ENCODE measurements around the gene AP1G2. TPM values are rescaled to one million over a fixed set of nuclear protein-coding genes. Genes with fewer than 3 reads are reported as not detected.

The AP1G2 gene
- total and polyA plus RNA-seq, 2 of the 4 experiments (the other 2 are of a cell fraction), result 2.9 to 19.2 TPM

DNA sequence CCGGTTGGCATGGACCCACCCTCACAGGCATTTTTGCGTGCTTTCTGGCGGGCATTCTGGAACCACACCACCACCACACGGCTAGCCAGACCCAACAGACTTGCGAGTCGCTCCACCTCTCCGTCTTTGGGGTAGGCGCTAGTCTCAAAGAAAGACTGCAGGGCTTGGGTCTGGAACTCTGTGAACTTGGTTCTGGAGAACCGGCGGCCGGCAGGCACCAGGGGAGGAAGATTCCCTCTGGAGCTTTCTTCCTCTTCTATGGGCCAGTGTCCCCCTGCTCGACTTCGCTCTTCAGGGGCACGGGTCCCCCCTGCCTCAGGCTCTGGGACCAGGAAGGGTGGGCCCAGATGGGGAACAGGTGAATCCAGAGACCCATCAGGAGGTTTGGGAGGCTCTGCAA, 42.6 kb downstream of the AP1G2 start:
- TF ChIP-seq CHD1 (IDR thresholded peaks at IDR 0.05; ENCODE audit: low read depth, low read length) (no peak), USF2 (IDR thresholded peaks at IDR 0.05; ENCODE audit: low read depth, low read length) (no peak), CEBPB (IDR thresholded peaks at IDR 0.05; ENCODE audit: low read depth, low read length) (no peak), RAD21 (IDR thresholded peaks at IDR 0.05; ENCODE audit: low read length) (no peak), MXI1 (IDR thresholded peaks at IDR 0.05; ENCODE audit: borderline replicate concordance, low read depth, low read length) (no peak), SMC3 (IDR thresholded peaks at IDR 0.05; ENCODE audit: low read depth, low read length) (no peak), FOS (IDR thresholded peaks at IDR 0.05; ENCODE audit: low read depth, low read length) (no peak), RFX5 (IDR thresholded peaks at IDR 0.05; ENCODE audit: low read depth, low read length) (no peak)
- TF ChIP-seq, protein P1, sequence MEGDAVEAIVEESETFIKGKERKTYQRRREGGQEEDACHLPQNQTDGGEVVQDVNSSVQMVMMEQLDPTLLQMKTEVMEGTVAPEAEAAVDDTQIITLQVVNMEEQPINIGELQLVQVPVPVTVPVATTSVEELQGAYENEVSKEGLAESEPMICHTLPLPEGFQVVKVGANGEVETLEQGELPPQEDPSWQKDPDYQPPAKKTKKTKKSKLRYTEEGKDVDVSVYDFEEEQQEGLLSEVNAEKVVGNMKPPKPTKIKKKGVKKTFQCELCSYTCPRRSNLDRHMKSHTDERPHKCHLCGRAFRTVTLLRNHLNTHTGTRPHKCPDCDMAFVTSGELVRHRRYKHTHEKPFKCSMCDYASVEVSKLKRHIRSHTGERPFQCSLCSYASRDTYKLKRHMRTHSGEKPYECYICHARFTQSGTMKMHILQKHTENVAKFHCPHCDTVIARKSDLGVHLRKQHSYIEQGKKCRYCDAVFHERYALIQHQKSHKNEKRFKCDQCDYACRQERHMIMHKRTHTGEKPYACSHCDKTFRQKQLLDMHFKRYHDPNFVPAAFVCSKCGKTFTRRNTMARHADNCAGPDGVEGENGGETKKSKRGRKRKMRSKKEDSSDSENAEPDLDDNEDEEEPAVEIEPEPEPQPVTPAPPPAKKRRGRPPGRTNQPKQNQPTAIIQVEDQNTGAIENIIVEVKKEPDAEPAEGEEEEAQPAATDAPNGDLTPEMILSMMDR (conservative IDR thresholded peaks at IDR 0.05; ENCODE audit: low read depth, low read length), result no peak
- no peak overlapping the region for H3K56ac ChIP-seq (ENCODE audit: extremely low read depth, insufficient read depth, low read length)
- H3K27ac ChIP-seq (ENCODE audit: insufficient read depth, low read length), result no peak overlapping the region
- H4K8ac ChIP-seq (ENCODE audit: low read depth in 2 of 2, low read length in 2 of 2), result no peak overlapping the region
- no peak overlapping the region for H2BK120ac ChIP-seq (ENCODE audit: low read depth, low read length)
- dilution Hi-C loops (cut with HindIII; ENCODE audit: low sequenced_read_pairs, unreplicated experiment) (no loop called here), intact Hi-C loops (cut with micrococcal nuclease) (no loop called here), in situ Hi-C loops (cut with MboI; ENCODE audit: low sequenced_read_pairs) (no loop called here)
- no peak overlapping the region for H2BK15ac ChIP-seq (ENCODE audit: low read depth, low read length)
- WGBS, 2 experiments (ENCODE audit: extremely low coverage in 2 of 2, insufficient read length in 1 of 2), result no CpG with 5 or more reads among the region's 14 CpGs
- no peaks in the 10 kb centered on the region for H3K27me3 ChIP-seq (ENCODE audit: control insufficient read depth, insufficient read depth, low read length)
- no peak overlapping the region for H3K9ac ChIP-seq (ENCODE audit: low read depth, low read length)
- H3K4me1 ChIP-seq (ENCODE audit: control insufficient read depth, insufficient read depth, low read length), result no peaks in the 10 kb centered on the region
- H2BK5ac ChIP-seq (ENCODE audit: low read depth, low read length, poor library complexity, severe bottlenecking), result no peak overlapping the region
- no peak overlapping the region for H2BK20ac ChIP-seq (ENCODE audit: low read depth, low read length)
- no TSS peak for BruUV-seq (replicated peaks)
- H2AK9ac ChIP-seq (replicated peaks; ENCODE audit: low read depth, low read length, poor library complexity), result no peak overlapping the region
- no peaks in the 10 kb centered on the region for H3K9me3 ChIP-seq (ENCODE audit: control insufficient read depth, insufficient read depth, low read length)
- H3K36me3 ChIP-seq (ENCODE audit: control insufficient read depth, insufficient read depth, low read length), result no peaks in the 10 kb centered on the region
- H4K20me1 ChIP-seq (ENCODE audit: insufficient read depth, low read length), result no peaks in the 10 kb centered on the region
- H3K4ac ChIP-seq (ENCODE audit: low read depth, low read length), result no peak overlapping the region
- no peak overlapping the region for H3K4me2 ChIP-seq (ENCODE audit: low read depth, low read length)
- no peak overlapping the region for H2AK5ac ChIP-seq (ENCODE audit: low read depth, low read length)
- no peak overlapping the region for H4K91ac ChIP-seq (ENCODE audit: insufficient read depth, low read depth, low read length)
- no peaks in the 10 kb centered on the region for H3K79me1 ChIP-seq (ENCODE audit: low read depth in 1 of 2, low read length in 2 of 2)
- POLR2A ChIA-PET (ENCODE audit: unreplicated experiment), result no interaction called here
- CTCF ChIA-PET, result no interaction called here
- ATAC-seq (ENCODE audit: low read depth) (no peak), DNase-seq (no peak)
- no peak overlapping the region for H2AFZ ChIP-seq (replicated peaks; ENCODE audit: low read length, poor library complexity)
- H3K18ac ChIP-seq (ENCODE audit: low read depth, low read length), result no peak overlapping the region
- no peak overlapping the region for H3K23ac ChIP-seq (ENCODE audit: low read depth, low read length)
- no peak overlapping the region for H4K5ac ChIP-seq (ENCODE audit: low read depth, low read length)
- H3K4me3 ChIP-seq (ENCODE audit: insufficient read depth, low read depth, low read length), result no peak overlapping the region
- H3K14ac ChIP-seq (replicated peaks; ENCODE audit: low read depth, low read length), result no peak overlapping the region
- no peaks in the 10 kb centered on the region for H3K9me1 ChIP-seq (ENCODE audit: insufficient read depth, low read length)

Measured in IMR-90 (cell line).